GM21619 (cell line): ENCODE data around the gene WAPL.

Source experiments
- ATAC-seq: cut with Tn5 transposase; IDR thresholded peaks from one replicate; pipeline ENCODE4 v1.9.1; 2021; ENCODE audit not compliant: unreplicated experiment

Gene WAPL

GRCh38 chr10:86523348-86523747 is 1.8 kb upstream of the WAPL start:
- ATAC-seq: no peak

- no peak for ATAC-seq
Measured at GRCh38 chr10:86522510-86522855, 891 bp upstream of the WAPL start.

- peak; percentile 20 for ATAC-seq
Measured at GRCh38 chr10:86520871-86521677, 518 bp downstream of the WAPL start.

- ATAC-seq: no peak
Measured at GRCh38 chr10:86518781-86519180, 2.8 kb downstream of the WAPL start.

- no peak for ATAC-seq
Measured at GRCh38 chr10:86512137-86512536, 9.5 kb downstream of the WAPL start.

GRCh38 chr10:86511027-86511865 is 10.3 kb downstream of the WAPL start:
- no peak for ATAC-seq

- no peak for ATAC-seq
Measured at GRCh38 chr10:86509145-86509544, 12.4 kb downstream of the WAPL start.

GRCh38 chr10:86508217-86508616 is 13.4 kb downstream of the WAPL start:
- ATAC-seq: no peak

GRCh38 chr10:86506499-86506898 is 15.1 kb downstream of the WAPL start:
- ATAC-seq: no peak

GRCh38 chr10:86506062-86506461 is 15.5 kb downstream of the WAPL start:
- no peak for ATAC-seq

- ATAC-seq: no peak
Measured at GRCh38 chr10:86504510-86504909, 17.1 kb downstream of the WAPL start.

- no peak for ATAC-seq
Measured at GRCh38 chr10:86500846-86501245, 20.7 kb downstream of the WAPL start.

- ATAC-seq: no peak
Measured at GRCh38 chr10:86498598-86498997, 23.0 kb downstream of the WAPL start.

- ATAC-seq: no peak
Measured at GRCh38 chr10:86497621-86498020, 24.0 kb downstream of the WAPL start.

GRCh38 chr10:86489960-86490612 is 31.5 kb downstream of the WAPL start:
- no peak for ATAC-seq

GRCh38 chr10:86489071-86489810 is 32.4 kb downstream of the WAPL start:
- no peak for ATAC-seq

- peak; percentile 69 for ATAC-seq
Measured at GRCh38 chr10:86486856-86487255, 34.7 kb downstream of the WAPL start.

- ATAC-seq: no peak
Measured at GRCh38 chr10:86483664-86484063, 37.9 kb downstream of the WAPL start.

GRCh38 chr10:86481761-86482160 is 39.8 kb downstream of the WAPL start:
- no peak for ATAC-seq

GRCh38 chr10:86480571-86480970 is 41.0 kb downstream of the WAPL start:
- ATAC-seq: no peak

- ATAC-seq: no peak
Measured at GRCh38 chr10:86472061-86472460, 49.5 kb downstream of the WAPL start.
